ENCODE results near the gene FAM72A.
"Not testable (repeated sequence)": the region's sequence is repeated elsewhere in the genome, so short reads cannot be mapped to it uniquely, and the experiment has no call there.

The FAM72A gene

GRCh38 chr1:206202789-206203363 lies at the start of gene FAM72A:
TSS of gene FAM72A (minus strand) at chr1:206202839. CDS start at chr1:206202025, 814 bp downstream.
- not testable (repeated sequence) for H3K27ac ChIP-seq

- H3K27ac ChIP-seq: not testable (repeated sequence)
Measured at GRCh38 chr1:206250953-206251681, 48.5 kb upstream of the FAM72A start.

- H3K27ac ChIP-seq: not testable (repeated sequence)
Measured at GRCh38 chr1:206246129-206246886, 43.7 kb upstream of the FAM72A start.

- H3K27ac ChIP-seq: not testable (repeated sequence)
Measured at GRCh38 chr1:206245479-206245878, 42.8 kb upstream of the FAM72A start.

GRCh38 chr1:206243335-206243734 lies 40.7 kb upstream of the FAM72A start:
- H3K27ac ChIP-seq: not testable (repeated sequence)

GRCh38 chr1:206240288-206240687 lies 37.6 kb upstream of the FAM72A start:
- not testable (repeated sequence) for H3K27ac ChIP-seq

- H3K27ac ChIP-seq: not testable (repeated sequence)
Measured at GRCh38 chr1:206235190-206235589, 32.6 kb upstream of the FAM72A start.

GRCh38 chr1:206234189-206234916 lies 31.7 kb upstream of the FAM72A start:
- H3K27ac ChIP-seq: not testable (repeated sequence)

- not testable (repeated sequence) for H3K27ac ChIP-seq
Measured at GRCh38 chr1:206232970-206233645, 30.5 kb upstream of the FAM72A start.

- not testable (repeated sequence) for H3K27ac ChIP-seq
Measured at GRCh38 chr1:206231989-206232388, 29.4 kb upstream of the FAM72A start.

- not testable (repeated sequence) for H3K27ac ChIP-seq
Measured at GRCh38 chr1:206229286-206229685, 26.6 kb upstream of the FAM72A start.

- H3K27ac ChIP-seq: not testable (repeated sequence)
Measured at GRCh38 chr1:206226886-206227285, 24.2 kb upstream of the FAM72A start.

GRCh38 chr1:206225386-206225785 lies 22.7 kb upstream of the FAM72A start:
- not testable (repeated sequence) for H3K27ac ChIP-seq

- H3K27ac ChIP-seq: not testable (repeated sequence)
Measured at GRCh38 chr1:206224190-206224776, 21.6 kb upstream of the FAM72A start.

- H3K27ac ChIP-seq: not testable (repeated sequence)
Measured at GRCh38 chr1:206221585-206221984, 18.9 kb upstream of the FAM72A start.

- peak overlapping the region; percentile 54 for H3K27ac ChIP-seq
Measured at GRCh38 chr1:206220332-206221000, 17.8 kb upstream of the FAM72A start.

- H3K27ac ChIP-seq: peak overlapping the region; percentile 54; the same call in 1 of the 2 replicates
Measured at GRCh38 chr1:206219514-206220331, 17.1 kb upstream of the FAM72A start.

GRCh38 chr1:206218765-206219164 lies 16.1 kb upstream of the FAM72A start:
- not testable (repeated sequence) for H3K27ac ChIP-seq

GRCh38 chr1:206218285-206218684 lies 15.6 kb upstream of the FAM72A start:
- not testable (repeated sequence) for H3K27ac ChIP-seq
